GM19035 (cell line): ENCODE results near the gene BMERB1.

Source experiments
- ATAC-seq: cut with Tn5 transposase; IDR thresholded peaks from one replicate; pipeline ENCODE4 v1.9.1; 2021; ENCODE audit not compliant: unreplicated experiment

BMERB1 gene

GRCh38 chr16:15581127-15581815, 146.9 kb downstream of the BMERB1 start:
- ATAC-seq, result no peak

GRCh38 chr16:15583526-15583925, 149.1 kb downstream of the BMERB1 start:
- no peak for ATAC-seq

DNA sequence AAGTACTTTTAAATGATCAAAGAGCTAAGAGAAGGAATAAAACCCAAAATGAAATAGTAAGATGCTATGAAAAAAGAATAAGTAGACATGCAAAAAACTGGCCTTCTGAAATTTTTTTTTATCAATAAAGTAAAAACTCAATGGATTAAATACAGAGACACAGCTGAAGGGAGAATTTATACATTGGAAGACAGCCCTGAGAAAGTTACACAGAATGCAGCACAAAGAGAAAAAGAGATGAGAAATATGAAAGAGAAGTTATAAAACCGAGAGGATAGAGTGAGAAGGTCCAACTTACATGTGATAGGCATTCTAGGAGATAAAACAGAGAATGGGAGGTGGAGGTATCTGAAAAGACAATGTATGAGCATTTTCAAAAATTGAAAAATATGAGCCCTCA, 151.6 kb downstream of the BMERB1 start:
- no peak for ATAC-seq

- no peak for ATAC-seq
Measured at GRCh38 chr16:15586716-15587115, 152.3 kb downstream of the BMERB1 start.

DNA sequence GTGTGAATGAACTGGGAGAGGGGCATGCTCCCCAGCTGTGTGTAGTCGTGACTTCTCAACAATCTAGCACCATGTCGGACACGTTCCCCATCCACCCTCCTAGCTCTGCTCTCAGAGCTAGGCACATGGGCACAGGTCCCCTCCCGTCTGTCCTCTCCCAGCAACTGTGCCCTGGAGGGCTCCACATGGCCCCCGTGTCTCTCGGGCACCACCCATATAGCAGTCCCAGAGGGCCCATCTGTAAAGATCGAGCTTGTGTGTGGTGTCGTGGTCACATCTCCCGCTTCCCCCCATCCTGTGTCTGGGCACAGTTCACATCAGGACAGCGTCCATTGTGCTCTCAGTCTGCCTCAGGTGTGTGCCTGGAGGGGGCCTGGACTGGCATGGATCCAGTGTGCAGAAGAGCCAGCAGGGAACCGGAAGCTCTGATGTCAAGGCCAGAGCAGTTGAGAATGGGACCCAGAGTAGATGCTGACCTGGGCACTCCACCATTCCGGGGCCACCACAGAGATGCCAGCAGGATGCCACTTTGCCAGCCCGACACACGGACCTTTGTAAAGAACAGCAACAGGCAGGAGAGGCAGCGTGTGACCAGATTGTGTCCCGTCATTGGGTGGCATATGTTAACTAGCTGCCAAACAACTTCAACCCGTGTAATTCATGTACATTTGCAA, 152.9 kb downstream of the BMERB1 start:
- ATAC-seq, result no peak

GRCh38 chr16:15592324-15592723, 157.9 kb downstream of the BMERB1 start:
- ATAC-seq, result no peak

DNA sequence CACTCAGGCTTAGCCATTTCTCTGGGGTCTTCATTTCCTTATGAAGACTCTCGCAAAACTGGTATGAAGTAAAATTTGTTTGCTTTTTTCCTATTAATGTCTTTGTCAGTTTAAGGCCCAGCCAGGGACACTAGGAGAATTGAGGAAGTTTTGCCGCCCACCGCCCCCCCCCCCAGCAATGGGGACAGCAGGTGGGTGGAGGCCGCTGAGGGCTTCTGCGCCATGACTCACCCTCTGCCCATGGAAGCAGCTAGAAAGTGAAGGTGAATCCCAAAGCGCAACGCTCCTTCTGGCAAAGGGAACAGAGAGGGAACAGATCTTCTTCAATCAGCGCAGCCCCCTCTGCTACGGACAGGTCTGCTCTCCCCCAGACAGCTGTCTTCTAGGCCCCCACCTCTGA, 158.8 kb downstream of the BMERB1 start:
- ATAC-seq, result no peak

- no peak for ATAC-seq
Measured at GRCh38 chr16:15594711-15595320, 160.4 kb downstream of the BMERB1 start.

DNA sequence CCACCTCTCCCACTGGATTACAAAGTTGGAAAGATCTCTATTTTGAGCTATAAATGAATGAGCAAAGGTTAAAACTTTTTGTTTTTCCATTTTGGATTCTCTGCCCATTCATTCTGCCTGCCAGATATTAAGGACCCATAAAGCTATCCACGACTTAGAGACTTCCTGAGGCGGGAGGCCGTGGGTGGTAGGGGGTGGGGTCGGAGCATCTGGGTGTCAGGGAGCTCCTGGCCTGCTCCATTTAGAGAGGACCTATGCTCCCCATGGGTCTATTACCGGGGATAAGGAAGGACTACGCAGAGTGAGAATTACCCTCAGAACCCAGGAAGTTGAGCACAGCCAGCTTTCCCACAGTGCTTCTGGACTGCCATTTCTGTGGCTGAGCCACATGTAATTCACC, 162.7 kb downstream of the BMERB1 start:
- ATAC-seq, result no peak

GRCh38 chr16:15597822-15598647, 163.6 kb downstream of the BMERB1 start:
- no peak for ATAC-seq

DNA sequence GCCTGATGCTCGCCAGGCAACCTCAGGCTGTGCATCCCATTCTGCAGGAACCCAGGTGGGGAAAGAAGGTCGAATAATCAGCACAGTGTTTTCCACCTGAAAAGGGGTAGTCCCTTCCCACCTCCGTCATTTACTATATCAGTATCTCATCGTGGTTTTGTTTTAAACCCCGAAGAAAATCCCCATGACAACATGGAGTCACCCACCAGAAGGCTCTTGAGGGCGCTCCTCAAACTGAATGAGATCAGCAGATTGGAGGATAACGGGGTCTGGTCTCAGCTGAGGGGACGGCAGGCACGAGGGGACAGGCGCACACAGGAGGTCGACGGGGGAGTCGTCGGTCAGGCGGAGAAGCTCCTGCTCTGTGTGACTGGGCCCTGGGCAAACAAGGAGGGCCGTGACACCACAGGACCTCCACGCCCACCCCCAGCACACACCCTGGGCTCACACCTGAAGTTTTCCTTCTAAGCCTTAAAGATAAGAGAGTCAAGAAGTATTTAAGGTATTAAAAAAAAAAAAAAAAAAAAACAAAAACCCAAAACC, 164.3 kb downstream of the BMERB1 start:
- no peak for ATAC-seq

DNA sequence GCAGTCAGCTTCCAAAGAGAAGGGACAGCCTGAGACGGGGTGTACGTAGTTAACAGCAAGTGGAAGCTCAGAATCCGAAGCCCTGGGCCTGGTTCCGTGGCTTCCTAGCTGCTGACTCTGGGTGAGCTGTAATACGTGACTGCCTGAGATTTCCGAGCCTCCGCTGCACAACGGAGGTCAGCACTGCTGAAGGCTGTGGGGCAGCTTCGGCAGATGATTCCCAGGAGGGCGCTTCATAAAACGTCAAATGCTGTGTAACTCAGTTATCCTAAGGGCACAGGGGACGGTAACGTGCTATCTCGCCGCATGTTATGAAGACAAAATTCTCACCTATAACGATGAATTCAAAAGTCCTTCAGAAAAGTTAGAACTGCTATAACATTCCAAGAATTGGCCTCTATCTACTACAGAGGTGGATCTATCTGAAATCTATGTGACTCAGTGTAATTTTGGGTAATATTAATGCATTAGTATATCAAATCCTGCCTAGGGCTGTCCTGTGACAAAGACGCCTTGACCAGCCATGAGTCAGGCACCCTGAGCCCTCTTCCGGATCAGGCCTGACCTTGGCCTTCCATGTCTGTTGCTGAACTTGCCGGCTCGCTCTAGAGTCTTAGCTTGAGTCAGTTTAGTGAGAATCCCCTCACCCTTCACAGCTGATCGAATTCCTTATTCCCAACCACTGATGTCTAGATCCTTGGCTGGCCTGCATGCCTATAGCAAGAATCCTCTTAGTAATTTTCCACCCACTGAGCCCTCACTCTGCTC, 165.1 kb downstream of the BMERB1 start:
- ATAC-seq, result no peak

GRCh38 chr16:15601212-15601879, 167.0 kb downstream of the BMERB1 start:
- ATAC-seq, result no peak

DNA sequence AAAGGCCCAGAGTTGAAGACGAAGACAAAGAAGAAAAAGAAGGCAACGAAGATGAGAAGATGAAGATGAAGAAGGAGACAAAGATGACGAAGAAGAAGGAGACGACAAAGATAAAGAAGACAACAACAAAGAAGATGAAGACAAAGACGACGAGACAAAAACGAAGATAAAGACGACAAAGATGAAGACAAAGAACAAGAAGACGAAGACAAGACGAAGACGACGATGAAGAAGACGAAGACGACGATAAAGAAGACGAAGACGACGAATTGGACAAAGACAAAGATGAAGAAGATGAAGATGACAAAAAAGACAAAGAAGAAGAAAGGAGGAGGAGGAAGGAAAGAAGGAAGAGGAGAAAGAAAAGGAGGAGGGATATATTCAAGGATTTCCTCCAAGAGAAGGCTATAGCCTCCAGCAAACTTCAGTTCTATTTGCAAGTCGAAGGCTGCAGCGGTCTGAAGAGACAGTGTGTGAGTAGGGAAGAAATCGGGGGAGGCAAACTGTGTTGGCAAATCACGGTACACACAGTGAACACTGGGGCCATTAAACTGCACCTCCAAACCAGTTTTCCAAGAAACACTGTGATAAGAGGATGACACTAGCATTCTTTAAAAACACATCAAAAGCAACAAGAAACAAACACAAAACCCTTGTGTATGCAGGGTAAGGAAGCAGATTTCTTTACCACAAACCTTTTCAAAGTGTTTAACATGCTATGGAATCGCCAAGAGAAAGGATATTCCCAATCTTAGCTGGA, 168.1 kb downstream of the BMERB1 start:
- ATAC-seq, result no peak

DNA sequence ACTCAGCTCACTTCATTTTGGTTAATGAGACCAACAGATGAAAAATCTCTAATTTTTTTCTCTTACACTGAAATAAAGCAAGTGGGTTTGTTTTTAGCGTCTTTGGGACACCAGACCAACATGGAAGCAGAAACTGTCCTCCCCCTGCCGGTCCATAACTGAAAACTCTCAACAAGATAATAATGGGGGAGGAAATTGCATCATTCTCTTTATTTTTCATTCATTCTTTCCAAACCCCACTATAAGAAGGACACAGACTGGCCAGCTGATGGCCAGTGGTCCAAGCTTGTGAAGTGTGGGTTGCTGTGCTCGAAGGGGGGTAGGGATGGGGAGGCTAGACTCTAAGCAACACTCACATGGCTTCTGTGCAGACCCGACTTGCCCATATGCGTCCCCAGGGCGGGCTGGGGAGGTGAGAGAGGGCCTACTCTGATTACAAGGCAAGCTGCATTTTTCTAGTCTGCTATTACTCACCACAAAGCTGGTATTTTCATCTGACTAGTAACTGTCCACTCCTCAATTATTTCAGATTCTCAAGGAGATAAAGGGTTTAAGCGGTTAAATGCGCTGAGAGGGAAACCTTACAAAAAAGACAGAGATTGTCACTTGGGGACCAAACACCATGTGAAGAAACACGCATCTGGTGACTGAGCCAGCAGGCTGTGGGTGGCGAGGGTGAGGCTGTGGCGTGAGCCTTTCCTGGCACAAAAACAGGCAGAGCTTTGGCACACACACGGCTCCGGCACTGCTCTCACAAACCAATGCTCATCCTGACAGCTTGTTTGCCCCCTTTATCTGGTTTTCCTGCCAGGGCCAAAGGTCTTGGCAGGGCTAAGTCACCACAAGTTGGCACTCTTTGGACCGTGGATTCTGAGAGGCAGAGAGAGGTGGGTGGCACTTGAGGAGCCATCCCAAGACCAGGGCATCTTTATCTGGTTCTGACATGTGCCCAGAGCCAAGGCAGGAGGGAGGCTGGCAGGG, 170.4 kb downstream of the BMERB1 start:
- no peak for ATAC-seq

GRCh38 chr16:15605839-15606517, 171.6 kb downstream of the BMERB1 start:
- ATAC-seq, result no peak

- no peak for ATAC-seq
Measured at GRCh38 chr16:15606518-15607220, 172.3 kb downstream of the BMERB1 start.
